ENCODE measurements around the gene ATXN1.
"Not testable (repeated sequence)": the region's sequence is repeated elsewhere in the genome, so short reads cannot be mapped to it uniquely, and the experiment has no call there.

Gene ATXN1

DNA sequence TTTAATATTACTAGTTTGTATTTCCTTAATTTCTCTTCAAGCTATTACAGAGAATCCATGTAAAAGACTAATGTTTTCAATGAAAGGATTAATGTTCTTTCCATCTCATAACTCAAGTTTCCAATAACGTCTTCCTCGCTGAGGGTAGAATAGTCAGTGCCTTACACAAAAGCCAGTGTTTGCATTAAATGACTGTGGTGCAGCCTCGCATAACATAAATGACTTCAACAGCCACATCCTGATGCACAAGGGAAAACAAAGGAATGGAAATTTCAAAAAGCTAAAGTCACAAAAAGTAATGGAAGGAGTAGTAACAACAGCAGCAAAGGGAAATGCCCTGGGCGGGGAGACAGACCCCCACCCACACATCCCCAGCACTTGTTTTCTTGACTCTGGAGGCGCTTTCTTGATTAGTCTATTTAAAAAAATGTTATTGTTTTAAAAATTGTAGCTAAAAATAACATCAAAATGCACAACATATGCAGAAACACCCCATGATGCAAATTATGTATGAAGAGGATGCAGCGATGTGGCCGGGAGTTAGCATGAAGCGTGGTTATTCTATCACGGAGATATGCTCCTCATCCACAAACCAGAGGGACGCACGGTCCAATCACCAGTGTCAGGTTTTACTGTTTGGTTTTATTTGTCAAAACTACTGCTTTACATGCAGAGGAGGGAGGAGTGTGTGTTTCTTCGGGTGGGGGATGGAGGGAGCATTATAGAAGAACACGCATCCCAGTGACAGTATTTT, 294.3 kb downstream of the ATXN1 start:
- DNase-seq, result no peak

DNA sequence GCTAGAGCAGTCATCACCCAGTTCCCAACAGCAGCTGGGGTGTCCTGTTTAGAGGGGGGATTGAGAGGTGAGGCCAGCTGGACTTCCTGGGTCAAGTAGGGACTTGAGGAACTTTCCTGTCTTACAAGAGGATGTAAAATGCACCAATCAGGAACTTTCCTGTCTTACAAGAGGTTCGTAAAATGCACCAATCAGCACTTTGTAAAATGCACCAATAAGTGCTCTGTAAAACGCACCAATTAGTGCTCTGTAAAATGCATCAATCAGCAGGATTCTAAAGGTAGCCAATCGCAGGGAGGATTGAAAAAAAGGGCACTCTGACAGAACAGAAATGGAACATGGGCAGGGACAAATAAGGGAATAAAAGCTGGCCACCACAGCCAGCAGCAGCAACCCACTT, 297.2 kb downstream of the ATXN1 start:
- no peak for DNase-seq

DNA sequence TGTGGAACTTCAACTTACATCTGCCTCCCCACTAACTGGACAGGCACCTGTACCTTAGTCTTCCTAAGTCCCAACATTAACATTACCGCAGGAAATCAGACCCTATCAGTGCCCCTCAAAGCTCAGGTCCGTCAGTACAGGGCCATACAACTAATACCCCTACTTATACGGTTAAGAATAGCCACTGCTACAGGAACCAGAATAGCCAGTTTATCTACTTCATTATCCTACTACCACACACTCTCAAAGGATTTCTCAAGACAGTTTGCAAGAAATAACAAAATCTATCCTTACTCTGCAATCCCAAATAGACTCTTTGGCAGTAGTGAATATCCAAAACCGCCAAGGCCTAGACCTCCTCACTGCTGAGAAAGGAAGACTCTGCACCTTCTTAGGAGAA, 298.0 kb downstream of the ATXN1 start:
- not testable (repeated sequence) for DNase-seq

DNA sequence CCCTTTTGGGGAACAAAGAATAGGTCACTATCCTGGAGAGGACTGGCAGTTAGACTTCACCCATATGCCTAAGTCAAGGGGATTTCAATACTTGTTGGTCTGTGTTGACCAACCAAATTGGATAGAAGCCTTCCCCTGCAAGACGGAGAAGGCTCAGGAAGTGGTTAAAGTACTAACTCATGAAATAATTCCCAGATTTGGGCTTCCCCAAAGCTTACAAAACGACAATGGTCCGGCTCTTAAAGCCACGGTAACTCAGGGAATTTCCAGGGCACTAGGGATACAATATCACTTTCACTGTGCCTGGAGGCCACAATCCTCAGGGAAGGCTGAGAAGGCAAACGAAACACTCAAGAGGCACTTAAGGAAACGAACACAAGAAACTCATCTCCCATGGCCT, 299.8 kb downstream of the ATXN1 start:
- no peak for DNase-seq

DNA sequence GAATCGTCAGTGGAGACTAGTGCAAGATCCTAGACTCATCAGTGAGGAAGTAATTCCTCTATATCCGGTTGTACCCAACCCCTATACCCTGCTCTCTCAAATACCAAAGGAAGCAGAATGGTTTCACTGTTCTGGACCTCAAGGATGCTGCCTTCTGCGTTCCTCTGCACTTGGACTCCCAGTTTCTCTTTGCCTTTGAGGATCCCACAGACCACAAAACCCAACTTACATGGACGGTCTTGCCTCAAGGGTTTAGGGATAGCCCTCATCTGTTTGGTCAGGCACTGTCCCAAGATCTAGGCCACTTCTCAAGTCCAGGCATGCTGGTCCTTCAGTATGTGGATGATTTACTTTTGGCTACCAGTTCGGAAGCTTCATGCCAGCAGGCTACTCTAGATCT, 301.8 kb downstream of the ATXN1 start:
- not testable (repeated sequence) for DNase-seq

DNA sequence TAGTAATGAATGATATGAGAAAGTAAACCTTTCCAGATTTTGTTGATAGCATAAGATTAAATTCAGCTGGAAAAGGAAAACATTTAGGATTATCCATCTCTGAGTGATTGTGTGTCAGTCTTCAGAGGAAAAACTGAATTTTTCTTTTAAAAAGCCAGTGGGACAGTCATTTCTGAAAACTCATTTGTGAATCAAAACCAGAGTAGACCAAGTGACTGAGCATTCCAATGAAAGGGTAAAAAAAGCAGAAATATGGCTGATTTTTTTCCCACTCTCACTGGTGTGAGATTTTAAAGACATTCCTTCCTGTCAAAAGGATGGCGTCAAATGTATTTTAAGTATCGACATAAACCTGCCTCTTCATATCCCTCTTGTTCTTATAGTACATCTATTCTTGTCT, 308.9 kb downstream of the ATXN1 start:
- no peak for DNase-seq

DNA sequence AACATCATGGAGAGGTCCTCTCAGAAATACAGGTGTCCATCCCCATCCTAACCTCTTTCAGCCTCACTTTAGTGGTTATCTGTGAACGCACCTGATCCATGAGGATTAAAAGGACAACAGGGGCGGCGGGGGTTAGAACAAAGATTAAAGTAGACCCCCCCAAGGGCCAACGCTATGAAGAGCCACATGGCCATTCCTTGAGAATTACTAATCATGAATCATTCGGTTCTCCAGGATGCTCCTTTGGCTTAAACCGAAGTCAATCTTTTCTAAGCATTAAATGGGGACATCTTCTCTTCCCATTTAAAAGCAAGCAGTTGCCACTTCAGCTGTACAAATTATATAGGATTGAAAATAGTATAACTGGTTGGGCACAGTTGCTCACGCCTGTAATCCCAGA, 310.4 kb downstream of the ATXN1 start:
- DNase-seq, result no peak

DNA sequence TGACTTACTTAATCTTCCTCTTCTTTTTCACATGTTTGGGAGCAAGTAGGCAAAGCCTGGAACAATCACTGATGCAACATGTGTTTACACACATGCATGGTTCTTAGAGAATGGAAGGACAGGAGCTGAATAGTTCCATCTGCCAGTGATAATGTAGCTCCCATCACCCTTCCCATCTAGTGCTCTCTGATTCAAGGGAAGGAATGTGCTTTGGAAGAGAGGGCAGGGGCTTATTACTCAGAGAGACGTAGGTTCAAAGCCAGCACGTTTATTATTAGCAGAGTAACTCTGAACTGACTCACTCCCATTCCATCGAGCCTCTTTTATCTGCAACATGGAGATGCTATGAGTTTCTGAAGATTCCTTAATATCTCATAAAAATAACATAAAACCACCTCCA, 311.0 kb downstream of the ATXN1 start:
- DNase-seq, result no peak

DNA sequence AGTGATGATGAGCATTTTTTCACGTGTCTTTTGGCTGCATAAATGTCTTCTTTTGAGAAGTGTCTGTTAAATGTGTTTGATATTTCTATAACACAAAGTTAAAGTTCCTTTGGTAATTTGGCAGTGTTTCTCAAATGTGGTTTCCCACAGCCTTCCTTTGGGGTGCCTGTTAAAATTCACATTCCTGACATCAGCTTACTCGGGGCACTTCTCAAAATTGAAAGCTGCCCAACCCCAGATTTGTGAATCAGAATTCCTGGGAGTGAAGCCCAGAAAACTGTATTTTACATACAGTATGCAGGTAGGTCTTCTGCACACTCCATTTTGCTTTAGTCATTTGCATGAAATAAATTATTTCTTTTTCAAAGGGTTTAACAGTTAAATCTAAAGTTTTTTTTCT, 315.0 kb downstream of the ATXN1 start:
- DNase-seq, result no peak

DNA sequence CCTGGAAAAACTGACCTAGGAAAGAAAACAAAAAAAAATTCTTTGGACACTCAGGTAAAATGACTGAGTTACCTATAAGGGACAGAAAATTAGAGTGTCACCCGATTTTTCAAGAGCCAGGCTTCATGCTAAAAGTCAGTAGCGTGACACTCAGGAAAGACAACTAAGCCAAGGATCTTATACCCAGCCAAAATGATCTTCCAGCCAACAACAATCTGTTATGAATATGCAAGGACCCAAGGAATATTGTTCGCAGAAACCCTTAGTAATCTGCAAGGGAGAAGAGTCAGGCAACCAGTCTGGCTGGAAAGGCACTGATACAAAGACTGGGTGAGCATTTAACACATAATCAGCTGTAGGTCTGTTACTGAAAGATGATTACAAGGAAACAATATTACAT, 319.2 kb downstream of the ATXN1 start:
- DNase-seq, result no peak

DNA sequence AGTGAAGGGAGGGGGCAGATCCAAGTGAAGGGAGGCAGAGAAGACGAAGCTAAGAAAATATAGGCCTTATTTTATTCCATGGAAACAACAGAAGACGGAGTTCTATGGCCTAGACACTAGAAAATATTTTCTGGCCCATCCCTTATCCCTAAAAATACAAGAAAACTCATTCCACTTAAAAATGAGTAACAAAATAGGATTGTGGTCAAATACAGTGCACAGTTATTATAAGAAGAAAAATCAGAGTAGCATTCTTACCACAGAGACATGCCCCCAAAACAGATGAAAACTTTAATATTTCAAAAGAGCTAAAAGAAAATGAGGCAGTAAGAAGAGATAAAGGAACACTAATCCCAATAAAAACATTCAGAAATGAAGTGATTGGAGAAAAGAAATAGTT, 320.0 kb downstream of the ATXN1 start:
- DNase-seq, result no peak

DNA sequence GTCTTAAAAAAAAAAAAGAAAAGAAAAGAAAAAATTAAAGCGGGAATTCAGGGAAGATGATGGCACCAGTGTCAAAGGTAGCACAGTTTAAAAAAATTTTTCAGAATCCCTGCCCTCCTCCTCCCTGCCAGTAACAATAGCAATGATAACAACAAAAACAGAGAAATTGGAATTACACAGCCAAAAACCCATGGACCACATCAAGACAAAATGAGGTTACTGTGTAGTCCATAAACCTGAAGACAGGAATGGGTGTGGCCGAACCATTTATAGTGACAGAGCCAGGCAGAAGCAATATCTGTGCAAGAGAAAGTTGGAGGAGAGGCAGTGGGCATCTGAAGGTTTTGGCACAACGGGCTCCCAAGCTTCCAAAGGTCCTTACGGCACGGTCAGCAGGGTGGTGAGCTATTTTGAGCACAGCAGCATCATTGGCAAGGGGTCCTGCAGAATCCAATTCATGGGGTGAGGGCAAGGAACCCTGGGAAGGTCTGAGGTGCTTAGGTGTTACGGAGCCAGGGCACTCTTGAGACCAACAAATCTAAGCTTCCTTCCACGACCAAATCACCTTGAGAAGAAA, 320.5 kb downstream of the ATXN1 start:
- no peak for DNase-seq

DNA sequence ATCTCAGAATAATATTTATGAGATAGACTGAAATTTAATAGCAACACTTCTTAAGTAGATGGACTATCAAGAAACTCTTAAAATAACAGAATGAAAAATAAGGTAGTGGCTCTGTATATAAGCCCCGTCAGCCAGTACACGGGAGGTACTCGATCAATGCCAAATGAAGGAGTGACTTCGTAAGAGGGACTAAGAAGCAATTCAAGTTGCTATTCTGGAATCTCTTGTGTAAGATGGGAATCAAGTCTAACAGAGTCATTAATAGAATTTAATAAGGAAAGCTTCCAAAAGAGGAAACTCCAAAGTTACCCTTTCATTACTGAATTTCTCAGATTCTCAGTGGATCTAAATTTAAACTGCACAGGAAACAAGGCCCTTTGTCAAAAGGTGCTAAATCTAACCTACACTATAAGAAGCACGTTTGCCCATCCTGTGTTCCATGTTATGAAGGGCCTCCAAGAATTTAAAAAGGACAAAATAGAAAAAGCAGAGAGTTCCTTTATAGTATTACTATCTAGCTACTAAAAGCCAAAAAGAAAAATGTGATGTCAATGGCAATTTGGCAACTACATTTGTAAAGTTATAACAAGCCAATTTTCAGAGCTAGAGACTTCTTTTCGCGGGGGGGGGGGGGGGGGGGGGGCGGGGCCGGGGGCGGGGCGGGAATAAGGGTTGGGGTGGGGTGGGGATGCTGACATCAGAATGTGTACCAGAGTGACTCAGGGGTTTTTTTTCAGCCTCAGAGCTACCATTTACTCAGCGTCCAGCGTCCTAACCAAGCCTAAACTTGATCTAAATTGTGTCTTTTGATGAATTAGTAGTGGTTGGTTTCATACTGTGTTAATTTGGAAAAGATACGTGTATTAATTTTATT, 322.3 kb downstream of the ATXN1 start:
- no peak for DNase-seq

DNA sequence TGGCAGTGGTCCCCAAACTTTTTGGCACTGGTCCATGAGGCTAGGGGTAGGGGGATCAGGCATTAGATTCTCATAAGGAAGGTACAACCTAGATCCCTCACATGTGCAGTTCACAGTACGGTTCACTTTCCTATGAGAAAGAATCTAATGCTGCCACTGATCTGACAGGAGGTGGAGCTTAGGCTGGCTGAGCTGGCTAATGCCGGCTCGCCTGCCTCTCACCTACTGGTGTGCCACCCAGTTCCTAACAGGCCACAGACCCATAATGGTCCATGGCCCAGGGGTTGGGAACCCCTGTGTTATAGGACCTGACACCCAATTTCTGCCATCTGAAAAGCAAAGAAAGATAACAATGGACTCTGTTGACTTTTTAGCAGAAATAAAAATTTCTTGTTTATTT, 323.3 kb downstream of the ATXN1 start:
- no peak for DNase-seq

DNA sequence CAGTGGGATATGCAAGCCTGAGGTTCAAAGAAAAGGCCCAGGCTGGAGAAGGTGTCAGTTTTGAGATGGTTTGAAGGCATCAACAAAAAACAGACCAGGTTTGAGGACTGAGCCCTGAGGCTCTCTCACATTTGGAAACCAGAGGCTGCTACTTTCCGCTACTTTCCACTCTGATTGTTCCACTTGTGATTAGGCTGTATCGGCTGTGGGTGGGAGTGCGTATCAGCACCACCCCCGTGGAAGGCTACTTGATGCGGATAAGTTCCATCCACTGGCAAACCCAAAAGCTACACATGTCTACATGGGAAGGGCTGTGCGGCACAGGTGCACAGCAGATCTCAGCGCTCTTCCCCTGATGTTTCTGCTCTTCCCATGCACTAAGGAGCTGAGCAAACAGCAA, 324.2 kb downstream of the ATXN1 start:
- DNase-seq, result no peak

DNA sequence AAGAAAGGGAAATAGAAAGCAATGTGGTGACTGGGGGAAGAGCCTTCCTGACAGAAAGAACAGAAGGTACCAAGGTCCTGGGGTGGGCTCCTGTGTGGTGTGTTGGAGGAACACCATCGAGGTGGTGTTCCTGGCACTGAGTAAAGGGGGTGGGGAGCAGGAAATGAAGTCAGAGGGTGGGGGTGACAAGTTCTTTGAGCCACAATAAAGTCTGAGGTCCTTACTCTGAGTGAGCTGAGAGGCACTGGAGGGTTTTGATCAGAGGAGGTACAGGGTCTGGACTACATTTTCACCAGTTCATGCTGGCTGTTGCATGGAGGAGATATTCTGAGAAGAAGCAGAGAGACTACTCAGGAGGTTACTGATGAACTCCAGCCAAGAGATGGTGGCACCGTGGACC, 324.7 kb downstream of the ATXN1 start:
- no peak for DNase-seq

DNA sequence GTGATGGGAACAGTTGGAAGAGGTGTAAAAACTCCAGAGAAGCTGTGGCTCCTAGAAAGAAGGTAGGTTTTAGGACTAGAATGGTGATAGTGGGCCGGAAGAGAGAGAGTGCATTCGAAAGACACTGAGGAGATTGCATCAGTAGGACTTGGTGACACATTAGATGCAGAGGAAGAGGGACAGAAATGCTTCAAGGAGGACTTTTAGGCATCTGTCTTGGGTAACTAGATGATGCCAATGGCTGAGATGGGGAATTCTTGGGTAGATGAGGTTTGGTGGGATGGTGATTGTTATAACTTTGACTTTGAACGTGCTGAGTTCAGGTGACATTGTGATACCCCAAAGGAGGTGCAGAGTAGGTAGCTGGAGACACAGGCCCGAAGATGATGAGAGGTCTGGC, 326.4 kb downstream of the ATXN1 start:
- no peak for DNase-seq

DNA sequence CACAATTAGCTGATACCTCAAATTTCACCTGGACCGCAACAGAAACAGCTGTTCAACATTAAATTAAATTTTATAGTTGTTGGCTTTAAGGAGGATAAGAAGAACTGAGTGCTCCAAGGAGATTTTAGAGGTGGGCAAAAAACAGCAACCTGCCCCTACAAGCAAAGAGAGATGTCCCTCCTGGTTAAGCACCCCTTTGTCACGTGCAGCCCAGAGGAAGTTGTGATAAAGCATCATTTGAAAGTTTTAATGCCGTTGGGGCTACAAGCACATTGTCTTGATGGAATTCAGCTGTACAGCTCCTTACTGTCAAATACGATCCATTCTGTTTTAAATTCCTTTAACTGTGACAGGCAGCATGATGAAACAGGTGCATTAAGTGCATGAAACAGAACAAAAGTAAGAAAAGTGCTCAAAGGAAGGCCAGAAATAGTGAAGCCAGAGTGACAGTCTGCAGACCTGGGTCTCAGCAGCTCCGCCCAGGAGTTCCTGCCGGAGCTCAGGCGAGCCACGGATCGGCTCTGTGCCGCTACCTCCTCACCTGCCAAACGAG, 327.8 kb downstream of the ATXN1 start:
- no peak for DNase-seq

DNA sequence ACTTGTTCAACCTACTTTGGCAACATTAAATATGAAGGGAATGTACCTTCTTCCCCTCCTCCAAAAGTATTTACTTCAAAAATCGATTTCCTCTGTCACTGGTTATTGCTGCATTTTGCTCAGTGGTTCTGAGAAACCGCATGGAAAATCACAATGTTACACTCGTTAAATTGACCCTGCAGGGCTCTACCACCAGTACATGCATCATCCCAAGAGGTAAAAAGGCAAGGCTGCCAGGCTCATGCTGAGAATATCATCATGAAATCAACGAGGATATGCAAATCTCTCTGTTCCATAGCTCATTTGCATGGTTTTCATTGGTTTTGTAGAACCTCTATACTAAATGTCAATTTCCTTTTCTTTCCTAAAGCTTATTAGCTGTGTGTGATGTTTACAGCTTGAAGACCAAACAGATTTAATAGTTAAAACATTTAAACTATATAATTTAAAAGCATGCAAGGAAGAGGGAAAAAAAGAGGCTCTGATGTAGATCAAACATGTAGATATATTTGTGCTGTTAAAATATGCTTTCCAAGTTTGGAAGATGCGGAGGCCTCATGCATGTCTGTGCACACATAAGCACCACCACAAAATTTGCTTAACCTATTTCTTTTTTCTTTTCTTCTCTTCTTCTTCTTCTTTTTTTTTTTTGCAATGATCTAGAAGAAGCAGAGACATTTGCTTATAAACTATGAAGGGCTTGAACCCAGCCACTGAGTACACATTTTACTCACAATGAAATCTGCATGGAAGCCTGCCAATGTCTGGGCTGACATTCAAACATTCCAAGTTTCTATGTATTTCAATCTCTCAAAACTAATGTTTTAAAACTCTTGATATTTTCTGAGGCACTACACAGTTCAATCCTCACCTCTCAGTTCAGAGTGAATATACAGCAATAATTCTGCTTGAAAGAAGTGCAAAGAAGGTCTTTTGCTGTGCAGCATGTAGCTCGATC, 328.9 kb downstream of the ATXN1 start:
- DNase-seq, result no peak

DNA sequence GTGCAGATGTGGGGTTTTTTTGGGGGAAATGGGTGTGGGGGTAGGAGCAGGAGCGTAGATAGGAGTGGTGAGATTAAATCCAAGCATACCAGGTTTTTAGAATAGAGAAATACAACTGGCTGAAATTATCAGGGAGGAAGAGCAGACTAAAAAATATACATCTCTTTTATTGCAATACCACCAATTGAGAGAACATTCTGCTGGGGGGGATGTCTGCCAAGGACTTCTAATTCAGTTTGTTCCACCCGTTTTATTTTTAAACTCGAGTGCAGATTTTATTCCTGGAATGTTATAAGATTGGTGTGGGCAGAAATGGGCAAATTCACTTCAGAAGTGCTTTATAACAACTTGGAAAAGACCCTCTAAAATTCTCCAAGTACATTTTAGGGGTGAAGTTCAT, 330.2 kb downstream of the ATXN1 start:
- DNase-seq, result no peak

DNA sequence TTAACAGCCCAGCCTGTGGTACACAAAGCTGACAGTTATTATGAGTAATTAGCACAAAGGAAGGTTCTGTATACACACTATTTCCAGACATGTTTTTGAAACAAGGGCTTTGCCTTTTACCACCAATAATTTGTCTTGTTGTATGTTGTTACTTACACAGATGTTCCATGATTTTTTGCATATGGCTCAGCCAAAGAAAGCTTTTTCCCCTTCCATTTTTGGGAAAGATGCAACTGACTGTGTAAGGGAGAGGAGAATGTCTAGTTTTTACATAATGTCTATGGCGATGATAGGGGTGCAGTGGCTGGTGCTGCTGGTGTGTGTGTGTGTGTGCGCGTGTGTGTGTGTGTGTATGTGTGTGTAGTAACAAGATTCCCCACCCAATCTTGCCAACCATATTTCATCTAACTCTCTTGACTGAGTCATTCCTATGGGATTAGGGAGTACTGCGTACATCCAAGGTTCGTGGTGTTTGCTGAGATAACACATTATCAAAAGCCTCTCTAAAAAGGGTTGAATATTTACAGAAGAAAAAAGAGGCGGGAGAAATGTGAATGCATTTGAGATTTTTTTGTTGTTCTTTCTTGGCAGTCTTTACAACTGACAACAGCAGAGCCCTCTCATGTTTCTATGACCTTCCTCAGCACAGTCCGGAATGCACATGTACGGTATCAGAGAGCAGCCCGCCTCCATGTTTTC, 330.7 kb downstream of the ATXN1 start:
- DNase-seq, result no peak

DNA sequence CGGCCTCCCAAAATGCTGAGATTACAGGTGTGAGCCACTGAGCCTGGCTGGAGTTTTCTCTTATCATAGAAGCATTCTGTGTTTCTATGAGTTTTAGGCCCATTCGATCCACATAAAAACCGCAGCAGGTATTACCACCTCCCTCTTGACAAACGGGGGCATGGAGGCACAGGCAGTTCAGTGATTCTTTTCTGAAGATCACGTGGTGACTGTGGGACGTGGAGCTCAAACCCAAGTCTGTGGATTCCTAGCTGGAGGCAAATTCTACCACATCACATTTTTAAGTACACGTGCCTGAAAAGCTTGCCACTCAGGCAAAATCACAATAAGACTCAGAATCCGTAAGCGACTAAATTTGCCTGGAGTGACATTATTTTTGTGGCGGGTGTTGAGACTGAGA, 331.6 kb downstream of the ATXN1 start:
- DNase-seq, result no peak

All from activated CD4-positive, alpha-beta T cell treated with anti-CD3 and anti-CD28 coated beads for 1 hour (primary cell).